Hypothalamus (tissue), 51 donors: Measurements from ENCODE around the gene SERF1B.
"Not testable (repeated sequence)": the region's sequence is repeated elsewhere in the genome, so short reads cannot be mapped to it uniquely, and the experiment has no call there.

Experiments used
- DNase-seq, 51 donors: peaks; one replicate each; lab custom pipeline; 2025; lab: John Stamatoyannopoulos, UW

SERF1B gene

GRCh38 chr5:70025106-70025844, at the start of gene SERF1B:
SERF1B (plus strand) TSS chr5:70025251; CDS start chr5:70025452, 201 bp downstream.
- not testable (repeated sequence) for DNase-seq

- not testable (repeated sequence) for DNase-seq
These were observed 33.3 kb upstream of the SERF1B start for GRCh38 chr5:69991713-69992112.

- DNase-seq = not testable (repeated sequence)
These were observed 29.5 kb upstream of the SERF1B start for GRCh38 chr5:69995535-69995934.

GRCh38 chr5:70020660-70021059, 4.4 kb upstream of the SERF1B start:
- not testable (repeated sequence) for DNase-seq

GRCh38 chr5:70025845-70026145, 744 bp downstream of the SERF1B start:
- DNase-seq = not testable (repeated sequence)

- DNase-seq = not testable (repeated sequence)
These were observed 6.2 kb downstream of the SERF1B start for GRCh38 chr5:70031204-70031603.

- DNase-seq = not testable (repeated sequence)
These were observed 16.4 kb downstream of the SERF1B start for GRCh38 chr5:70041411-70041810.

GRCh38 chr5:70049790-70050142, 24.7 kb downstream of the SERF1B start:
- DNase-seq = not testable (repeated sequence)

- not testable (repeated sequence) for DNase-seq
These were observed 31.4 kb downstream of the SERF1B start for GRCh38 chr5:70056289-70056942.

GRCh38 chr5:70057140-70057539, 32.1 kb downstream of the SERF1B start:
- DNase-seq = not testable (repeated sequence)

GRCh38 chr5:70077632-70078031, 52.6 kb downstream of the SERF1B start:
- not testable (repeated sequence) for DNase-seq

- DNase-seq = not testable (repeated sequence)
These were observed 63.9 kb downstream of the SERF1B start for GRCh38 chr5:70088907-70089464.

GRCh38 chr5:70091776-70092175, 66.7 kb downstream of the SERF1B start:
- DNase-seq = not testable (repeated sequence)
